Mesenchymal stem cell (in vitro differentiated cells and primary cell): ENCODE data around the gene SLC23A2.

Experiments used
- DNase-seq: peaks from one replicate; pipeline ENCODE4 v3.0.0-alpha.2; 2013
- H2AFZ ChIP-seq: one replicate; pipeline ENCODE4 v1.6.1; 2013; ENCODE audit warnings: low read depth, mild to moderate bottlenecking, control low read depth, inconsistent platforms, low read length, moderate library complexity
- H2AK5ac ChIP-seq: 2 replicates; pipeline ENCODE4 v1.6.1; 2013; ENCODE audit warnings: low read length, moderate library complexity, mild to moderate bottlenecking, inconsistent platforms; ENCODE audit not compliant: severe bottlenecking
- H2BK120ac ChIP-seq: one replicate; pipeline ENCODE4 v1.6.1; 2013; ENCODE audit warnings: low read depth, mild to moderate bottlenecking, inconsistent platforms, low read length, moderate library complexity
- H2BK12ac ChIP-seq, 2 experiments: one replicate each; pipeline ENCODE4 v1.6.1; 2013; ENCODE audit warnings: inconsistent platforms in 2 of 2, low read length in 2 of 2, mild to moderate bottlenecking in 2 of 2, moderate library complexity in 2 of 2, control low read depth in 1 of 2
- H2BK15ac ChIP-seq: one replicate; pipeline ENCODE4 v1.6.1; 2013; ENCODE audit warnings: mild to moderate bottlenecking, low read depth, inconsistent platforms; ENCODE audit not compliant: poor library complexity, severe bottlenecking
- H2BK5ac ChIP-seq: 2 replicates; pipeline ENCODE4 v1.6.1; 2013; ENCODE audit warnings: low read depth, mild to moderate bottlenecking, low read length, control low read depth, inconsistent platforms; ENCODE audit not compliant: poor library complexity, severe bottlenecking
- H3K14ac ChIP-seq, 2 experiments: one replicate each; pipeline ENCODE4 v1.6.1; 2013; ENCODE audit warnings: inconsistent platforms in 2 of 2, low read length in 2 of 2, control low read depth in 1 of 2, mild to moderate bottlenecking in 1 of 2, moderate library complexity in 1 of 2
- H3K18ac ChIP-seq, 2 experiments: one replicate each; pipeline ENCODE4 v1.6.1; 2013; ENCODE audit warnings: inconsistent platforms in 2 of 2, low read length in 2 of 2, control low read depth in 1 of 2, low read depth in 1 of 2, mild to moderate bottlenecking in 1 of 2
- H3K23ac ChIP-seq, 2 experiments: one replicate each; pipeline ENCODE4 v1.6.1; 2013; ENCODE audit warnings: inconsistent platforms in 2 of 2, low read length in 2 of 2, mild to moderate bottlenecking in 2 of 2, moderate library complexity in 2 of 2, control low read depth in 1 of 2
- H3K27ac ChIP-seq: 2 replicates; pipeline ENCODE4 v1.5.1; 2013; ENCODE audit warnings: mild to moderate bottlenecking, moderate library complexity, low read length, control low read depth, inconsistent platforms; ENCODE audit not compliant: poor library complexity, severe bottlenecking
- H3K27me3 ChIP-seq, 2 experiments: 2 replicates each; pipeline versions ENCODE4 v1.6.1 to v1.7.0; 2013; ENCODE audit warnings: low read length in 2 of 2, mild to moderate bottlenecking in 2 of 2, moderate library complexity in 2 of 2, control low read depth in 1 of 2, inconsistent platforms in 1 of 2; ENCODE audit not compliant: control insufficient read depth in 1 of 2, insufficient read depth in 1 of 2
- H3K36me3 ChIP-seq, 2 experiments: 2 replicates each; pipeline versions ENCODE4 v1.6.1 to v1.7.0; 2013; ENCODE audit warnings: low read length in 2 of 2, control low read depth in 1 of 2, inconsistent platforms in 1 of 2, low read depth in 1 of 2, mild to moderate bottlenecking in 1 of 2; ENCODE audit not compliant: insufficient read depth in 2 of 2, control insufficient read depth in 1 of 2
- H3K4ac ChIP-seq, 2 experiments: one replicate each; pipeline ENCODE4 v1.6.1; 2013; ENCODE audit warnings: inconsistent platforms in 2 of 2, low read length in 2 of 2, mild to moderate bottlenecking in 2 of 2, moderate library complexity in 2 of 2, control low read depth in 1 of 2, low read depth in 1 of 2
- H3K4me1 ChIP-seq: 2 replicates; pipeline ENCODE4 v1.6.1; 2013; ENCODE audit warnings: low read depth, low read length, control low read depth; ENCODE audit not compliant: control insufficient read depth, insufficient read depth
- H3K4me2 ChIP-seq: 2 replicates; pipeline ENCODE4 v1.6.1; 2013; ENCODE audit warnings: low read length, mild to moderate bottlenecking, inconsistent platforms; ENCODE audit not compliant: poor library complexity, severe bottlenecking
- H3K4me3 ChIP-seq, 2 experiments: 2 replicates each; pipeline versions ENCODE4 v1.5.1 to v1.7.0; 2013; ENCODE audit warnings: low read length in 2 of 2, mild to moderate bottlenecking in 2 of 2, control low read depth in 1 of 2, low read depth in 1 of 2; ENCODE audit not compliant: insufficient read depth in 1 of 2
- H3K79me1 ChIP-seq: replicated peaks from 2 replicates; pipeline ENCODE4 v1.6.1; 2013; ENCODE audit warnings: mild to moderate bottlenecking, control low read depth, low read length, inconsistent platforms; ENCODE audit not compliant: poor library complexity, severe bottlenecking
- H3K9ac ChIP-seq: 2 replicates; pipeline ENCODE4 v1.7.0; 2013; ENCODE audit warnings: mild to moderate bottlenecking, low read length, moderate library complexity
- H3K9me3 ChIP-seq: 2 replicates; pipeline ENCODE4 v1.7.0; 2013; ENCODE audit warnings: mild to moderate bottlenecking, low read length; ENCODE audit not compliant: control insufficient read depth
- H4K8ac ChIP-seq: one replicate; pipeline ENCODE4 v1.6.1; 2013; ENCODE audit warnings: inconsistent platforms, mild to moderate bottlenecking, low read length, moderate library complexity
- H4K91ac ChIP-seq: one replicate; pipeline ENCODE4 v1.6.1; 2013; ENCODE audit warnings: mild to moderate bottlenecking, low read length, inconsistent platforms
- WGBS: methylation state at CpG from one replicate; pipeline ENCODE4 v1.1.7; 2013; ENCODE audit warnings: mixed read lengths; 5-methylcytosine and 5-hydroxymethylcytosine counted together

The SLC23A2 gene

GRCh38 chr20:4846821-4847220, 154.5 kb downstream of the SLC23A2 start:
- Histone ChIP-seq H2AFZ (no peak overlapping the region), H2BK12ac (no peak overlapping the region), H3K9me3 (no peaks in the 10 kb centered on the region), H4K8ac (no peak overlapping the region), H3K23ac (no peak overlapping the region), H3K9ac (no peak overlapping the region), H3K4ac (no peak overlapping the region), H3K18ac (no peak overlapping the region), H3K4me3 (no peak overlapping the region), H2BK120ac (no peak overlapping the region), H2BK15ac (no peak overlapping the region), H3K4me2 (no peak overlapping the region), H3K79me1 (no peaks in the 10 kb centered on the region), H4K91ac (no peak overlapping the region), H3K27me3 (no peaks in the 10 kb centered on the region), H2AK5ac (no peak overlapping the region), H3K14ac (no peak overlapping the region), H3K36me3 (no peaks in the 10 kb centered on the region), H2BK5ac (no peak overlapping the region), H3K27ac (no peak overlapping the region), H3K4me1 (no peaks in the 10 kb centered on the region)
- no peak for DNase-seq
- 95% methylated on average over 2 of the region's 2 CpGs for WGBS

GRCh38 chr20:4844751-4845465, 156.4 kb downstream of the SLC23A2 start:
- Histone ChIP-seq H2BK12ac (no peak overlapping the region), H3K4me2 (no peak overlapping the region), H3K9ac (no peak overlapping the region), H3K27me3 (peaks cover 0 to under 1% of the 10 kb centered on the region in 2 experiments), H3K23ac (no peak overlapping the region), H2AFZ (no peak overlapping the region), H3K4me3 (no peak overlapping the region), H2BK120ac (no peak overlapping the region), H3K79me1 (no peaks in the 10 kb centered on the region), H2AK5ac (no peak overlapping the region), H4K91ac (no peak overlapping the region), H3K36me3 (no peaks in the 10 kb centered on the region), H4K8ac (no peak overlapping the region), H2BK15ac (no peak overlapping the region), H3K4ac (no peak overlapping the region), H3K4me1 (no peaks in the 10 kb centered on the region), H2BK5ac (no peak overlapping the region), H3K27ac (no peak overlapping the region), H3K18ac (no peak overlapping the region), H3K14ac (no peak overlapping the region), H3K9me3 (no peaks in the 10 kb centered on the region)
- DNase-seq: no peak
- WGBS: 95% methylated on average over 4 of the region's 9 CpGs

- H3K23ac ChIP-seq: no peak overlapping the region
- 80% methylated on average over 4 of the region's 4 CpGs for WGBS
- no peak overlapping the region for H3K4me3 ChIP-seq
- H3K9me3 ChIP-seq: no peaks in the 10 kb centered on the region
- H2AK5ac ChIP-seq: no peak overlapping the region
- H3K4ac ChIP-seq: no peak overlapping the region
- no peak overlapping the region for H3K9ac ChIP-seq
- H2BK120ac ChIP-seq: no peak overlapping the region
- DNase-seq: peak; percentile 15
- no peak overlapping the region for H2BK15ac ChIP-seq
- H3K36me3 ChIP-seq: no peaks in the 10 kb centered on the region
- no peak overlapping the region for H3K27ac ChIP-seq
- no peak overlapping the region for H4K8ac ChIP-seq
- H4K91ac ChIP-seq: no peak overlapping the region
- H3K18ac ChIP-seq: no peak overlapping the region
- H3K14ac ChIP-seq: no peak overlapping the region
- H3K4me1 ChIP-seq: no peaks in the 10 kb centered on the region
- H3K79me1 ChIP-seq: no peaks in the 10 kb centered on the region
- no peak overlapping the region for H3K4me2 ChIP-seq
- H2AFZ ChIP-seq: no peak overlapping the region
- H3K27me3 ChIP-seq: peaks cover 0 to 6% of the 10 kb centered on the region in 2 experiments
- H2BK12ac ChIP-seq: no peak overlapping the region
- no peak overlapping the region for H2BK5ac ChIP-seq
Observed at GRCh38 chr20:4844325-4844724, 157.0 kb downstream of the SLC23A2 start.

GRCh38 chr20:4840801-4841200, 160.5 kb downstream of the SLC23A2 start:
- no peak overlapping the region for H2BK15ac ChIP-seq
- H3K14ac ChIP-seq: no peak overlapping the region
- no peak overlapping the region for H4K8ac ChIP-seq
- no peak overlapping the region for H3K4me2 ChIP-seq
- peaks cover under 1% of the 10 kb centered on the region for H3K4me1 ChIP-seq
- no peak overlapping the region for H3K27ac ChIP-seq
- H2BK5ac ChIP-seq: no peak overlapping the region
- no peak overlapping the region for H4K91ac ChIP-seq
- no peak overlapping the region for H3K23ac ChIP-seq
- no peak for DNase-seq
- H3K9ac ChIP-seq: no peak overlapping the region
- H3K4ac ChIP-seq: no peak overlapping the region
- peaks cover 10 to 18% of the 10 kb centered on the region in 2 experiments for H3K27me3 ChIP-seq
- H3K36me3 ChIP-seq: no peaks in the 10 kb centered on the region
- no peak overlapping the region for H3K4me3 ChIP-seq
- H2BK12ac ChIP-seq: no peak overlapping the region
- 86% methylated on average over 1 of the region's 1 CpG for WGBS
- no peaks in the 10 kb centered on the region for H3K79me1 ChIP-seq
- H3K9me3 ChIP-seq: no peaks in the 10 kb centered on the region
- H2AFZ ChIP-seq: no peak overlapping the region
- no peak overlapping the region for H2BK120ac ChIP-seq
- H3K18ac ChIP-seq: no peak overlapping the region
- no peak overlapping the region for H2AK5ac ChIP-seq
